ENCODE measurements around the gene MASP2. TPM values are rescaled to one million over a fixed set of nuclear protein-coding genes. Genes with fewer than 3 reads are reported as not detected.

Gene MASP2
- total RNA-seq, 1 donor from 2014 or later: not detected

GRCh38 chr1:11059968-11060830 lies 13.2 kb upstream of the MASP2 start, which contains the start of gene SRM:
TSS of gene SRM (minus strand) at chr1:11060018. CDS start at chr1:11059943, 75 bp downstream.
- no peaks in the 10 kb centered on the region for H3K36me3 Mint-ChIP-seq (ENCODE audit: low read depth, unreplicated experiment)
- H3K27me3 Mint-ChIP-seq (ENCODE audit: unreplicated experiment): peaks cover 3% of the 10 kb centered on the region
- H3K27ac Mint-ChIP-seq (ENCODE audit: unreplicated experiment): no peak within 1 kb of the TSS

GRCh38 chr1:11059155-11059967 lies 12.3 kb upstream of the MASP2 start:
- Mint-ChIP-seq H3K4me1 (ENCODE audit: unreplicated experiment) (peaks cover 13% of the 10 kb centered on the region), H3K27ac (ENCODE audit: unreplicated experiment) (no peak overlapping the region), H3K36me3 (ENCODE audit: low read depth, unreplicated experiment) (peaks cover 2% of the 10 kb centered on the region), H3K27me3 (ENCODE audit: unreplicated experiment) (peaks cover 3% of the 10 kb centered on the region), H3K4me3 (ENCODE audit: unreplicated experiment) (peak overlapping the region; percentile 97), H3K9me3 (ENCODE audit: unreplicated experiment) (no peaks in the 10 kb centered on the region)
- no peak for TF ChIP-seq CTCF (IDR thresholded peaks at IDR 0.05; ENCODE audit: unreplicated experiment)
- DNase-seq (ENCODE audit: low spot score): no peak

More at GRCh38 chr1:11059968-11060830, 13.2 kb upstream of the MASP2 start, which contains the start of gene SRM:
- TF ChIP-seq CTCF (IDR thresholded peaks at IDR 0.05; ENCODE audit: unreplicated experiment): peak; percentile 50
- no peaks in the 10 kb centered on the region for H3K9me3 Mint-ChIP-seq (ENCODE audit: unreplicated experiment)
- DNase-seq (ENCODE audit: low spot score): peak; percentile 93
- peaks cover 13% of the 10 kb centered on the region for H3K4me1 Mint-ChIP-seq (ENCODE audit: unreplicated experiment)
- H3K4me3 Mint-ChIP-seq (ENCODE audit: unreplicated experiment): peak within 1 kb of the TSS; percentile 97

- peaks cover 3% of the 10 kb centered on the region for H3K36me3 Mint-ChIP-seq (ENCODE audit: low read depth, unreplicated experiment)
- no peak for DNase-seq (ENCODE audit: low spot score)
- H3K4me3 Mint-ChIP-seq (ENCODE audit: unreplicated experiment): peak overlapping the region; percentile 97
- no peak for TF ChIP-seq CTCF (IDR thresholded peaks at IDR 0.05; ENCODE audit: unreplicated experiment)
- peaks cover 13% of the 10 kb centered on the region for H3K4me1 Mint-ChIP-seq (ENCODE audit: unreplicated experiment)
- H3K9me3 Mint-ChIP-seq (ENCODE audit: unreplicated experiment): no peaks in the 10 kb centered on the region
- H3K27me3 Mint-ChIP-seq (ENCODE audit: unreplicated experiment): peaks cover 3% of the 10 kb centered on the region
- H3K27ac Mint-ChIP-seq (ENCODE audit: unreplicated experiment): no peak overlapping the region
These were observed 11.6 kb upstream of the MASP2 start for GRCh38 chr1:11058595-11059154.

- DNase-seq (ENCODE audit: low spot score): no peak
- no peak for TF ChIP-seq CTCF (IDR thresholded peaks at IDR 0.05; ENCODE audit: unreplicated experiment)
- Mint-ChIP-seq H3K9me3 (ENCODE audit: unreplicated experiment) (no peaks in the 10 kb centered on the region), H3K4me3 (ENCODE audit: unreplicated experiment) (peak overlapping the region; percentile 47), H3K4me1 (ENCODE audit: unreplicated experiment) (peaks cover 13% of the 10 kb centered on the region), H3K36me3 (ENCODE audit: low read depth, unreplicated experiment) (peaks cover 3% of the 10 kb centered on the region), H3K27ac (ENCODE audit: unreplicated experiment) (no peak overlapping the region), H3K27me3 (ENCODE audit: unreplicated experiment) (peaks cover 3% of the 10 kb centered on the region)
These were observed 11.0 kb upstream of the MASP2 start for GRCh38 chr1:11058026-11058425.
